Measurements from ENCODE around the gene CALML5.

- TF ChIP-seq CEBPB (IDR thresholded peaks at IDR 0.05) = no peak
- TF ChIP-seq TCF12 (IDR thresholded peaks at IDR 0.05; ENCODE audit: low read depth) = no peak
- no peak for TF ChIP-seq RAD21 (IDR thresholded peaks at IDR 0.05; ENCODE audit: low read depth)
- no peak for TF ChIP-seq YY1 (IDR thresholded peaks at IDR 0.05; ENCODE audit: low read depth)
- no peak for TF ChIP-seq EP300 (IDR thresholded peaks at IDR 0.05; ENCODE audit: borderline replicate concordance)
- TF ChIP-seq REST (IDR thresholded peaks at IDR 0.05; ENCODE audit: low read depth) = no peak
- TF ChIP-seq TAF1 (IDR thresholded peaks at IDR 0.05; ENCODE audit: low read depth) = no peak
- no peak for TF ChIP-seq MAX (IDR thresholded peaks at IDR 0.05)
Measured at GRCh38 chr10:5532618-5533097, 33.3 kb upstream of the CALML5 start.
